GM21717 (cell line): ENCODE results near the gene SHC4.
A peak's percentile ranks its signal among the peaks of the same experiment; 100 is the strongest.
"Not testable (repeated sequence)": the region's sequence is repeated elsewhere in the genome, so short reads cannot be mapped to it uniquely, and the experiment has no call there.

Experiments used
- ATAC-seq: cut with Tn5 transposase; IDR thresholded peaks from one replicate; pipeline ENCODE4 v1.9.1; 2021; ENCODE audit warnings: mild to moderate bottlenecking, moderate library complexity; ENCODE audit not compliant: unreplicated experiment

The SHC4 gene

DNA sequence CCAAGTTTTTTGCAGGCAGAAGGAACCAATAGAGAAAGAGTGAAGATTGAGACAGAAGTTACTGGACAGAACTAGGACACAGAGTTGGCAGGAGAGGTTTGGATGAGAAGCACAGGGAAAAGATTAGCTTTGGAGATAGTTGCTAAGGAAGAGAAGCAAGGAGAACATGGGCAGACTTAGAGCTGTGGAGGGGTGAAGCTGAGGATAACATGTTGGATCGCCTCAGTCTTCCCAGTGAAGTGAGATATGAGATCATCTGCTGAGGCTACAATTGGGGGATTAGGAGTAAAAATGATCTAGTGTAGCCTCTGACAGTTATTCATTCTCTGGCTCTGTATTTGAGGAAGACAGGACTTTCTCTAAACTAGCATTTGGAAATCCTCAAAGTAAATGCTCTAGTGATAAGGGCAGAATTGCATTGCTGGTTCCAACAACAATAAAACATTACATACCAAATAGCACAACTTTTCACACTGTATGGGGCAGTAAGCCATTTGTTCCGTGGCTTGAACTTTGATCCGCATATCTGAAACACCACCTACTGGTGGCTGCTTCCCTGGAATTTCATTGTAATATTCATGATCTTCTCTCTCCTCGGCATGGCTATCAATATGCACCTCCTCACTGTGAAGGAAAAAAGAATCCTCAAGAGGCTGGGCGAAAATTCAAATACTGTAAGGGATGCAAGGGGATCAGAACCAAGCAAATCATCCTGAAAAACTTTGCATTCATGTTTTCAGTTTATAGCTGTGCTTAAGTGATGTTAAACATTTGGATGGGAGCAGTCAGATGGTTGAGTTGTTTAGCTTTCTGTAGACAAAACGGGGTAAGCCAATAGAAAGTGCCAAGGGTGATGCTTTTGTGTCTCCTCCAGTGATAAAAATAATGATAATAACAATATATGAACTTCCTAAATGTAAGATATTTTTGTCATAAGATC lies 107.9 kb downstream of the SHC4 start:
- no peak for ATAC-seq

DNA sequence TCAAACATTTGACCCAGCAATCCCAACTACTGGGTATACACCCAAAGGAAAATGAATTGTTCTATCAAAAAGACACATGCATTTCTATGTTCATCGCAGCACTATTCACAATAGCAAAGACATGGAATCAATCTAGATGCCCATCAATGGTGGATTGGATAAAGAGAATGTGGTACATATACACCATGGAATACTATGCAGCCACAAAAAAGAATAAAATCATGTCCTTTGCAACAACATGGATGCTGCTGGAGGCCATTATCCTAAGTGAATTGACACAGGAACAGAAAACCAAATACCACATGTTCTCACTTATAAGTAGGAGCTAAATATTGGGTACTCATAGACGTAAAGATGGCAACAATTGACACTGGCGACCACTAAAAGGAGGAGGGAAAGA lies 109.3 kb downstream of the SHC4 start:
- ATAC-seq, result not testable (repeated sequence)

DNA sequence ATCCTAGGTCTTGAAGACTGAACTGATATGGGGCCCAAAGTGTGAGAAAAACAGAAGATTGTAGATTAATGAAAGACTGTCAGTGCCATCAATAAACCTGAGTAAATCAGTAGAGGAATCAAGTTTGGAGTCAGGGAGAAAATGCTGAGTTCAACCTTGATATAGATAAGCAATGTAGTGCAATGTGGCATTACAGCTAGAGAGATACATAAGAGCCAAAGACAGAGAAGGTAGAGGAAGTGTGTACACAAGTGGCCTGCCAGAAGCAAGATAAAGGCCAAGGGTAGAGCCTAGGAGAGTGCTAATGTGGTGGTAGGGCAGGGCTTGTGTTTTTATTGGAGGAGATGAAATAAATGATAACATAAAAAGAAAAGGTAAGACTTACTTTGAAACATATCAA lies 111.8 kb downstream of the SHC4 start:
- ATAC-seq, result no peak

DNA sequence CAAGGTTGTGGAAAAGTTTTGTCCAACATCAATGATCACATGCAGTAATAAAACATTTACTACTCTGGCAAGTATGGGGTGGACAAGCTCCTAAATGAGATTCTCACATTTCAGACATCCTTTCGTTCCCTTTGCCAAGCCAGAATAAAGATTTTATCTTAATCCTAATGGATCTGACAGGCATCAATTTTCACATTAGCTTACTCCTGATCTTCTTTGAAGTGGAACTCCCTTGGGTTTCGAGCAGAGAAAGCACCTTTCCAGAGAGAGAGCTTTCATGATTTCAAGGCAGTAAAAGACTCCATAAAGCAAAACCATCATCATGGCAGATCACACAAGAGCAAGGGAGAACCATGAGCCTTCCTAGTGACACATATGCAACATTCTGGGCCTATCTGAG lies 113.1 kb downstream of the SHC4 start:
- ATAC-seq, result no peak

DNA sequence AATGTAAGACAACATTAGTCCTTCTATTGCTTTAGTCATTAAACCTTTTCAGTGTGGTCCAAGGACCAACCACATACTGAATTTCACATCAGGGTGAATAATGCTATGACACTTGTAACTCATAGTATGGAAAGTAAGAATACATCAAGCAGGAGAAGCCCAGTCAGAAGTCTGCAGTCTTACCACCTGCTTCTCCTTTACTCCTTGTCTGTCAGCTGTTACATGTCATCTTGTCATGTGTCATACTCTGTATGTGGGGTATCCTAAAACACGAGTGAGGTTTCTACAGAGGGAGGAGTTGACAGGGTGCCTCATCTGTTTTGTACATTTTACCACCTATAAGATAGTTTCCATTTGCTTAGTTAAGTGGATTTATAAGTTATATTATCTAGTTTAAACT lies 118.6 kb downstream of the SHC4 start:
- no peak for ATAC-seq

DNA sequence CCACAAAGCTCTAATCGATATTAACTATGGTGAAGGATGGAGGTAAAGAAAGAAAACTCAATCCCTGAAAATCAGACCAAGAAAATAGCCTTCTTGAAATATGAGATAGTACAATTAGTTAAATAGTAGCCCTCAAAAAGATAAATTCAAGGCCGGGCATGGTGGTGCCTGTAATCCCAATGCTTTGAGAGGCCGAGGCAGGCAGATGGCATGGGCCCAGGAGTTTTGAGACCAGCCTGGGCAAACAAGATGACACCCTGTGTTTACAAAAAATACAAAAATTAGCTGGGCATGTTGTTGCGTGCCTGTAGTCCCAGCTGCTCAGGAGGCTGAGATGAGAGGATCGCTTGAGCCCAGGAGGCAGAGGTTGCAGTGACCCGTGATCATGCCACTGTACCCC lies 121.2 kb downstream of the SHC4 start:
- no peak for ATAC-seq

DNA sequence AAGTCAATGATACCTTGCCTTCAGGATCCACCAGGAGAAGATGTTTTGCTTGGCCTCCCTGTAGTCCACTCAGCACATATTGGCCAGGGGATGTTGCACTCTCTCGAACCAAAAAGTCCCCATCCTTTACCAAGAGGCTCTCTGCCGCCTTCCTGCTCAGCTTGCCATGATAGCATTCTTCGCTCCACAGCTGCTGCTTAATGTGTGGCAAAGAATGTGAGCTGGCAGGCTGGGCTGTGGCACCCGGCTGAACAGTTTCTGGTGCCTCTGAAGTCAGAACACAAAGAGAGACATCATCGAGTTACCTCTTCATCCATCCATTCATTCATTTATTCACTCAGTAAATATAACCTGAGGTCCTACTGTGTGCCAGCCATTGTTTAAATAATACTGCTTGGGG lies 129.0 kb downstream of the SHC4 start:
- no peak for ATAC-seq

DNA sequence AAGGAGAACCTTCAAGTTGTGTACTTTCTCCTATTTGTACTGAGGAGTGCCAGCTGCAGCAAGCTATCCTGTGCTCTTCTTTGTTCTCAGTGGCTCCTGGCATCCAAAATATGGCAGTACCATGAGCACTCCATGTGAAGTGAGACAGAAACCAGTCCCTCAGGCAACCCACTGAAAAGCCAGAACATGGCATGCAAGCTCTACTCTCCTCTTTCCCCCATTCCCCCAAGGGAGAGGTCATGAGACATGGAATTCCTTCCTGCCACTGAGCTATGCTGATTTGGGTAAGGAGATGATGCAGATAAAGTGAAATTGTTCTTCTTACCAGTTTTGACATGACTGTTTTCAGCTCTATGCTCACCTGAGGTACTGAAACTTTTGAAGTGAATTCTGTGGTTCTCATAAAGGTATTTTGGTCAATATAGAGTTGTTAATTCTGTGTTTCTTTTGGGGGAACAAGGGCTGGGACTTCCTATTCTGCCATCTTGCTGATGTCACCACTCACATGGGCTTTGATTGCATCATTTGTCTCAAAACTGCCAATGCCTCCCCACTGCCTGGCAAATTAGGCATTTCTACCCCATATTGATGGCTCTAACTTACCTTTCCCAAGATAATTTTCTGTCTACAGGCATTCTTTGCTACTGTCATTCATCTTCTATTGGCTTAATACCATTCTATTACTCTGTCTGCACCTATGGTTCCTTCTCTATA lies 130.0 kb downstream of the SHC4 start:
- ATAC-seq, result no peak

DNA sequence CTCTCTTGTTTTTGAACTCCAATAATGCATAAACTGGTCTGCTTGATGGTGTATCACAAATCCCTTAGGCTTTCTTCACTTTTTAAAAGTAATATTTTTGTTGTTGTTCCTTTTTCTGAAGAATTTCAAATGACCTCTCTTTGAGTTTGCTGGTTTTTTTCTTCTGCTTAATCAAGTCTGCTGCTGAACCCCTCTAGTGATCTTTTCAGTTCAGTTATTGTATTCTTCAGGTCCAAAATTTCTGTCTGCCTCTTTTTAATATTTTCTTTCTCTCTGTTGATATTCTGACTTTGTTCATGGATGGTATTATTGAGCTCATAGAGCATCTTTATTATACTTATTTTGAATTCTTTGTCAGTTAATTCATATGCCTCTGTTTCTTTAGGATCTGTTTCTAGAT lies 131.1 kb downstream of the SHC4 start:
- no peak for ATAC-seq

DNA sequence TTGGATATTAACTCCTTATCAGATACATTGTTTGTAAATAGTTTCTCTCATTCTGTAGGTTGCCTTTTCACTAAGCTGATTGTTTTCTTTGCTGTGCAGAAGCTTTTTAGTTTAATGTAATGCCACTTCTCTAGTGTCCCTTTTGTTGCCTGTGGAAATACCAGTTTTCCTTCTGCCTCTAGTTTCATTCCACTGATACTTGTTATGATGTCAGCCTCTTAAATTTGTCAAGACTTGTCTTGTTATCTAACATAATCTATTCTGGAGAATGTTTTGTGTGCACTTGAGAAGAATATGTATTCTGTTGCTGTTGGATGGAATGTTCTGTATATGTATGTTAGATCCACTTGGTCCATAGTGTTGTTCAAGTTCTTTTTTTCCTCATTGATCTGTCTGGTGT lies 134.8 kb downstream of the SHC4 start:
- no peak for ATAC-seq

DNA sequence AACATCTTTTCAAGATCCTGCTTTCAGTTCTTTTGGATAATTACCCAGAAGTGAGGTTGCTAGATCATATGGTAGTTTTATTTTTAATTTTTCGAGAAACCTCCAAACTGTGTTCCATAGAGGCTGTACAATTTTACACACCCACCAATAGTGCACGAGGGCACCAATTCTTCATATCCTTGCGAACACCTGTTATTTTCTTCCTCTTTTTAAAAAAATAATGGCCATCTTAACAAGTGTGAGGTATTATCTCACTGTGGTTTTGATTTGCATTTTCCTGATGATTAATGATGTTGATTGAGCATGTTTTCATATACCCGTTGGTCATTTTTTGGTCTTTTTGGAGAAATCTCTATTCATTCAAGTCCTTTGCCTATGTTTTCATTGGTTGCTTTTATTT lies 135.2 kb downstream of the SHC4 start:
- ATAC-seq, result no peak

DNA sequence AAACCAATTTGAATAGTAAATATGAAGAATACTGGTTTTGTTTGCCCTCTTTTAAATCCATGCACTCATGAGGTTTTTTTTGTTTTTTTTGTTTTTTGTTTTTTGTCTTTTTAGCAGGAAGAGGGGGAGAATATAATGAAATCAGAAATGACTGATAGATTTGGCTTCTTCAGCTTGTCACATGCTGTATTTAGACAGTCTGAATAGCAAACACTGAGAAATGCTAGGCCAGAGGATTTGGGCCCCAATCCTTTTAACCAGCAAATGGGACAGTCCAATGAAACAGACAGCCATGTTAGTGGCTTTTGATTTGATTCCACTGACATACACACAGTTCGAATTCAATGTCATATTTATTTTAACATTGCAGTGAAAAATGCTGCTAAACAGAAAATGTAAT lies 138.6 kb downstream of the SHC4 start:
- no peak for ATAC-seq

DNA sequence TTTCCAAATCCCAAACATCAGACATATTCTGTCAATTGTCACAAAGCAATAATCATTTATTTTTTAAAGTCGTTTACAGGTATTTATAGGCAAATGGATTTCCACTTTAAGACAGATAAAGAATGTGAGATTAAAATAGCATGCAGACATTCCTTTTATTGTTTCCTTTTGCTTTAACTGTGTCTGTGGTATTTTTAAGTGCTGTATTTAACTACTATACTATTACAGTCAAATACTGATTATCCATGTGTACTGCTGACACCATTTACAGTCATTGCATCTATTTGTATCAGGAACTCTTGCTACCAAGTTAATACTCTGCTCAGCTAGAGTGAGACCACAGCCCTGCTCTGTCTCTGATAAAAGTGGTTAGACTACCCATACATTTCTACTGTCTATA lies 140.0 kb downstream of the SHC4 start:
- no peak for ATAC-seq

DNA sequence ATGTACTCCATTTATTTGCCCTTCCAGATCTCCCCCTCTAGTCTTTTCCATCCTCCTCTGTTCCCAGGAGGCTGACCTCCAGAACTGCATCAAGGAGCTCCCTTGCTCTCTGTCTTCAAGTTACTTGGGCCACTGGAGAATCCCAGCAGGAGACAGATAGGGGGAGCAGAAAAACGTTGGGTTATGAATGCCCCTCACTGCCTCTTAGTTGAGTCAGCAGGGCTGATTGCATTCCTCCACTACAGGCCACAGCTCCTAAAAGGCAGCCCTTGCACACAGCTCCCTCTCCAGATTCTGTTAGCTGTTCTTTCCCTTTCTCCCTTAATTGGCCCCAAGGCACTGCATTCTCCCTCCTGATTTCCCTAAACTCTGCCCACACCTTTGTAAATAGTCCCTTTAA lies 140.5 kb downstream of the SHC4 start:
- no peak for ATAC-seq

DNA sequence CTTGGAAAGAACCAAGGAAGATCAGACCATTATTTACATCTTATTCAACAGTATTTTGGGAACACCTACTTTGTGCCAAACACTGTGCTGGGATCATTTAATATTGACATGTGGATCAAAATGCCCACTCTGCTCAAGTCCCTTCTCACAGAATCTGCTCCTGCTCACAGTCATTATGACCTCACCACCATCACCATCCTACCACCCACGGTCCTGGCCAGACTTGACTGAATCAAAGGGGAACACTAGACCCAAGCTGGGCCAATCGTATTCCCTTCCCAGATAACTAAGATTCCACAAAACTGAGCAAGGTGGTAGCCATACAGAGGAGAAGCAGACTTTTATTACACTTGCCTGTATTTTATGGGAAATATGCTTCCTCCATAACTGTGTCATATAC lies 149.4 kb downstream of the SHC4 start:
- no peak for ATAC-seq

DNA sequence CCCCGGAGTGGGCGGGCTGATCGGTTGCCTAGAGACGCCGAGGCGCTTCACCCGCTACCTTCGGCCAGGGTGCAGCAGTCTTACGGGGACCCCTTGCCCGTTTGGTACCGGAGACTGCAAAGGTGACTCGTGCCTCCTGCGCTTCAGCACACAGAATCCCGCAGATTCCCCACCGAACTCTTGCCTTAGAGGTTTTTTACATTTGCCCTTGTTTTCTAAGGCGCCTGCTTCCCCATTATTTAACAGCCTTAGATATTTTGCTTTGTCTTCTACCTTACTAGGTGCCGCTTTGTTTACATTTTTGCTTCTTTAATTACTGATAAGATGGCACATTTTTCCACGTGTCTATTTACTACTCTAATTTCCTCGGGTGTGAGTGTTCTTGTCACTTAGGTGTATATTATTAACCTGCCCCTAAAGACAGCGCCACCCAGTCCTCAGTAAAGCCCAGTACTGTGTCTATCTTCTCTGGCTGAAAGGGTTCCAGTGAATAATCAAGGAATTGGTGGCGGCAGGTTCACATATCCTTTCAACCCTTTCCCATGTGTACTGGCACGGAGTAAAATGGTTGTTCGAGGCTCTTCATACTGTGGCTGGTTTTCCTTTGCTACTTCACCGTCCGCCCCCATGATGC lies 152.3 kb downstream of the SHC4 start:
- ATAC-seq, result no peak

DNA sequence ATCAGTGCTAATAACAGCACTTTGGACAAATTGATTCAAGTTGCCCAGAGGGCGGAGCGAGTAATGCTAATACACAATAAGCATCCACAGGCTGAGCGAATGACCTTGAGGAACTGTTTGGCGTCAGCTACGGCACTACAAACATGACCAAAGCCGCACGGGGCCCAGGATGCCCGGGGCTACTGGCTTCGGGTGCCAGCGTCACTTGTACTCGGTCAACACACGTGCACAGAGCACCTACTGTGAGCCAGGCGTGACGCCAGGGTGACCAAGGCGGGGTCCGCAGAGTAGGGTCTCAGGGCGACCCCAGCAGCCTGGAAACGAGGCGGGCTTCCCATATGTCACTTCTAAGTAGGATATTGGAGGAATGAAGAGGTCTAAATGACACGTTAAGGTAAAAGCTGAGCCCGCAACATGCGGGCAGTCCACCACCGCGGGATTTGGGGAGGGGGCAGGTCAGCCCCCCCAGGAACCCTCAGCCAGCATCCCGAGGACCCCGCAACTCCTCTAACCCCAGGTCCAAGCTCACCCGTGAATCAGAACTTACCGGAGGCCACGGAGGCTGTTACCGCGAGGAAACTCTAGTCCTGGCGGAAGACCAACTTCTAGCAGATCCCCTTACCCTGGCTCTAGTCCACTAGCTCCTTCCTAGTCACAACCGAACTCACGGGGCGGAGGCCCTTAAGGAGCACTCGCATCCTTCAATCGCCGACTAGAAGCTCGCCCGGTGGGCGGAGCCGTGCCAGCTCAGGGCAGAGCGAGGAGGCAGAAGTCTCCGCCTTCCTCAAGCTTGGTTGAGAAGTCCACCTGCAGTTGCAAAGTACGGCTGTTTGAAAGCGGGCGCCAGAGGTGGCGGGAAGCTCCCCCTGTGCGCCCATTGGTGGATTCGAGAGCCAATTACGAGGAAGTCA lies 153.1 kb downstream of the SHC4 start, which contains the start of gene CEP152:
CEP152 (minus strand) TSS at position 656 of the 911 bp plus-strand sequence. CDS start 5,420 bp downstream, outside the sequence.
- peak; percentile 98 for ATAC-seq

DNA sequence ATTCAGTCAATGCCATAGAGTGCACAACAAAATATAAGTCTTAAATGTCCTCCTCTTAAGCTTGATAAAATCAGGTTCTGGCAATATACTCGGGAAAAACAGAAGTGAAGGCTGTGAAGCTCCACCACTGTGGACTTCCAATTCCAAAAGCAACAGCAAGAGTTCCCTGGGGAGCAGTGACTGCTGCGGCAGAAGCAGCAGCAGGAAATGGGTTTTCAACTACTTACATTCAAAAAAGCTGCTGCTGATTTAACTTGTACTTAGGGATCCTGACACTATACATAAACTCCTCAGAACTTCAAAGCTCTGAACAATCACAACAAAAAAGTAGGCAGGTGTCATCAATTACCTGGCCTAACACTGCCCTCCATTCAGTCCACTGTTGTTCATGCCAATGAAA lies 157.6 kb downstream of the SHC4 start:
- ATAC-seq, result no peak

DNA sequence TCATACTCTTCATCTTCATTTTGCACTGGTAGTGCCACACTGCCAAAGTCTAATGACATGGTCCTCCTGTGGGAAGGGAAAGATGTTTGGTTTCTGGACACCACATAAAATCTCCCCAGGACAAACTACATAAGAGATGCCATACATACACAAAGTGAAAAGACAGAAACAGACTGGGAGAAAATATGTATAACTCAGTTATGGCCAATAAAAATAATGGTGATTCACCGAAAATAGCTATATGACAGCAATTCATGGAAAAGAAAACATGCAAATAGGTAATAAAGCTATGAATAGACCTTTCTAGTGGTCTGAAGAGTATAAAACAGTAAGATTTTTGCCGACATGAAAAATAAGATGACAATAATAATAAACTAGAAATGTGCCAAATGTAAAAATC lies 158.1 kb downstream of the SHC4 start:
- no peak for ATAC-seq

DNA sequence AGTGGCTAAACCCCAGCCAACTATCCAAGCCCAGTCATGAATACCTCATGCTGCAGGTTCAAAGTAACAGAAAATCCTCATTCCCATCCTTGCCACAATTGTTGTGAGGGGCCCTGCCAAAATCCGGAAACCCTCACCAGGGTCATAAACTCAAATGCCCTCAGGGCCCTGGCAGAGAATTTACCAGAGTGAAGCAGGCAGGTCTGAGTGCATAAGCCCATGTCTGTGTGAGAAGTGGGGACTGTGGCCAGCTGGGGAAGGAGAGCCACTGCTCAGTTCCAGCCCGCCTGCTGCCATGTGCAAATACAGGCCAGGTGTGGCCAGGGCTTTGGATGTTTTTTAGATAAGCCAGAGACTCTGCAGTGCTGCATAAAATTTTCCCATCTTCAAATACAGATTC lies 159.8 kb downstream of the SHC4 start:
- no peak for ATAC-seq

DNA sequence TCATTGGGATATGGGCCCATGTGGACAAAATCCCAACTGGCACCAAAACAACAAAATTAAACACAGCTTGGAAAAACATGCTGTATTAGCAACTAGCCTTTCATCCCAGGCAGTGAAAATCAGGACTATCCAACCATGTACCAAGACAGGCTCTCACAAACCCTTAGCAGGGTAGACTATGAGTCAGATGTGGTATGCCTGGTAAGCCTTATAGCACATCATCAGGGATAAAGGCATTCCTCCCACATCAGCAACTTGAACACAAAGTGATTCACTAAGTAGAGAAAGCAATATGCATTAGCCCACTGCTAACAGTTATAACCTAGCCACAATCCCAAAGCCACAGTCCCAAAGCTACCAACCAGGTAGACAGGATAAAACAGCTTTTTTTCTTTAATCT lies 160.9 kb downstream of the SHC4 start:
- ATAC-seq, result no peak
